ENCODE measurements around the gene CX3CR1.

The CX3CR1 gene

DNA sequence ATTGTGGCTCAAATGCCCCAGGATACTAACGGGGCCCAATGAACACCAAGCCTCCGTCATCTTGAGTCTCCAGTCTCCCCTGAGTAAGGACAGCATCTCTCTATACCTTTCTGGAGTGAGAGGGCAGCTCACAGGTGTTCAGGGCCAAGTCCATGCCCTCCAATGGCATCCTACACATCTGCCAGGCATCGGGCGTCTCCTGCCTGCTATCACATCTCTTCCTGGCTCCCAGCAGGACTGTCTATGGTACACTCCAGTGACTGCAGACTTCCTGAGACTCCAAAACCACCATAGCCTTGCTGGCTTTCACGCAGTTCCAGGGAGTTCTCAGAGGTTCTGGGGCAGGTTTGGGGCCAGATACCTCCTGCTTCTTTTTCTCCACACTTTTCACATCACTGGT is 28.3 kb downstream of the CX3CR1 start:
- TF ChIP-seq, protein P1, sequence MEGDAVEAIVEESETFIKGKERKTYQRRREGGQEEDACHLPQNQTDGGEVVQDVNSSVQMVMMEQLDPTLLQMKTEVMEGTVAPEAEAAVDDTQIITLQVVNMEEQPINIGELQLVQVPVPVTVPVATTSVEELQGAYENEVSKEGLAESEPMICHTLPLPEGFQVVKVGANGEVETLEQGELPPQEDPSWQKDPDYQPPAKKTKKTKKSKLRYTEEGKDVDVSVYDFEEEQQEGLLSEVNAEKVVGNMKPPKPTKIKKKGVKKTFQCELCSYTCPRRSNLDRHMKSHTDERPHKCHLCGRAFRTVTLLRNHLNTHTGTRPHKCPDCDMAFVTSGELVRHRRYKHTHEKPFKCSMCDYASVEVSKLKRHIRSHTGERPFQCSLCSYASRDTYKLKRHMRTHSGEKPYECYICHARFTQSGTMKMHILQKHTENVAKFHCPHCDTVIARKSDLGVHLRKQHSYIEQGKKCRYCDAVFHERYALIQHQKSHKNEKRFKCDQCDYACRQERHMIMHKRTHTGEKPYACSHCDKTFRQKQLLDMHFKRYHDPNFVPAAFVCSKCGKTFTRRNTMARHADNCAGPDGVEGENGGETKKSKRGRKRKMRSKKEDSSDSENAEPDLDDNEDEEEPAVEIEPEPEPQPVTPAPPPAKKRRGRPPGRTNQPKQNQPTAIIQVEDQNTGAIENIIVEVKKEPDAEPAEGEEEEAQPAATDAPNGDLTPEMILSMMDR (IDR thresholded peaks at IDR 0.05; ENCODE audit: control insufficient read depth, insufficient read depth, low read depth, low read length, missing control alignments) = no peak
- no peak for DNase-seq (ENCODE audit: low read depth)
- H3K4me3 ChIP-seq (ENCODE audit: control insufficient read depth, low read depth, low read length) = no peak overlapping the region

DNA sequence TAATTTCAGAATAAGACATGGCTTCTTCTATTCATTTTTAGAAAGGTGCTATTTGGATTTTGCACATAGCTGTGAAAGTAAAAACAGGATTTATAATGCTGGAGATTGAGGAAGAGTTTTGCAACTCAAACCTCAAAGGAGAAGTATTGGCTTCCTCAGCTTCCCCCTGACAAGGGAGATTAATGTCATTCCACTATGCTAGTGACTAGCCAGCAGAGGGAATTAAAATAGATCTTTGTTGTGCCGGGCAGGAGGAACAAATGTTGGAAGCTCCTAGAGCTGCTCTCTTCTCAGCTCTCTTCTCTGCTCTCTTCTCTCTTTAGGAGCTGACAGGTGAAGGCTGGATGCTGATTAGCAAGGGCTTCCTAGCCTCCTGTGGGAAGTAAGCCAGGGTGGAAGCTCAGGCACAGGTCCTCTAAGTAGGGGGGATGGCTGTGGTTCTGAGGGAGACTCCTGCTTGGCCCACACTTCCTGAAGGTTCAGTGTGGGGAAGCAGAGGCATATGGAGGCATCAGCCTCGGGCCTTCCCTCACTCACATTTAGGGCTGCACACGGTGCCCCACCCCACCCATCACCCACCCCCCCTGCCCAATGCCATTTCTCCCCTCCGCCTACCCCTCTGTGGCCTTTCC is 29.6 kb downstream of the CX3CR1 start:
- peak; percentile 7 for DNase-seq (ENCODE audit: low read depth)
- TF ChIP-seq, protein P1 (IDR thresholded peaks at IDR 0.05; ENCODE audit: control insufficient read depth, insufficient read depth, low read depth, low read length, missing control alignments) = no peak
- H3K4me3 ChIP-seq (ENCODE audit: control insufficient read depth, low read depth, low read length) = no peak overlapping the region

DNA sequence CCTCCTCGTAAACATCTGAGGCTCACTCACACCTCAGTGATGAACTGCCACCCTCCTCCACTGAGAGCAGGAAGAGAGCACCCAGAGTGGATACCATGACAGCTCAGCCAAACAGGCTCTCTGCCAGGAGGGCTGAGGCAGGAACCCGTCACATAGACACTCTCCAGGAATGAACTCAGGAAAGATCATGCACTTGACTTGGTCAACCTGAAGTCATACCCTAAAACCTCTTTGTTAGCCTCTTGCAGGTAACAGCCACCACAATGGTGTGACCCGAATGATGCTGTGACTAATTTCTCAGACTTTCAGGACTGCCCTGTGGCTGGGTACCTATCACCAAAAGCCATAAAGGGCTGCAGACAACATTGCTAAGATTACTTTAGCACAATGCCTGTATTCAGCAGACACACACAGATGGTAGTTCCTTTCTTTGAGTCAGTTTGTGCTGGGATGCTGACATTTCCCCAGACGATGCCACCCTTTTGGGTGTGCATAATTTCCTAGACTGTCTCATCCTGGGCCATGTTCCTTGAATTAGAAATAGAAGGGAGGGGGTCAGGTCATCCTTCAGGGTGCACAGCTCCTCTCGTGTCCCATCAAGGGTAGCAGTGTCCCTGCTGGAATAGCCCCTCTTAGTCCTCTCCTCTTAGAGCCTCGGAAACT is 30.3 kb downstream of the CX3CR1 start:
- TF ChIP-seq, protein P1 (IDR thresholded peaks at IDR 0.05; ENCODE audit: control insufficient read depth, insufficient read depth, low read depth, low read length, missing control alignments) = no peak
- no peak for DNase-seq (ENCODE audit: low read depth)

DNA sequence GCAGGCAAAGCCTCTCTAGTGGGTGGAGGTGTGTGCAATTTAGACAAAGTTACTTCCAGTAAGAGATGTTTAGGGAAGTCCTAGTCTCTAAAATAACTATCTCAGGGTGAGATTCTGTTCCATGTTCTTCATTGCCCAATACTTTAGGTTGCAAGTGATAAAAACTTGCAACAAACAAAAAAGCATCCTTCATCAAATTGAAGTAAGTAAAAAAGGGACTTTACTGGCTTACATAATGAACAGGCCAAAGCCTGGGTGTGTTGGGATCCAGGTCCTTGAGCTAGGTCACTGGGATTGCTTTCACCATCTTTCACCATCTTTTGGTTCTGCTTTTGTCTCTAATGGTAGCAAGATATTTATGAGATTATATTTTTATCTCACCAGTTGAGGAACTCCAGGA is 38.3 kb downstream of the CX3CR1 start:
- DNase-seq (ENCODE audit: low read depth) = no peak
- H3K4me3 ChIP-seq (ENCODE audit: control insufficient read depth, low read depth, low read length) = no peak overlapping the region
- TF ChIP-seq, protein P1 (IDR thresholded peaks at IDR 0.05; ENCODE audit: control insufficient read depth, insufficient read depth, low read depth, low read length, missing control alignments) = no peak

More for the DNA sequence above, 30.3 kb downstream of the CX3CR1 start:
- H3K4me3 ChIP-seq (ENCODE audit: control insufficient read depth, low read depth, low read length) = no peak overlapping the region

DNA sequence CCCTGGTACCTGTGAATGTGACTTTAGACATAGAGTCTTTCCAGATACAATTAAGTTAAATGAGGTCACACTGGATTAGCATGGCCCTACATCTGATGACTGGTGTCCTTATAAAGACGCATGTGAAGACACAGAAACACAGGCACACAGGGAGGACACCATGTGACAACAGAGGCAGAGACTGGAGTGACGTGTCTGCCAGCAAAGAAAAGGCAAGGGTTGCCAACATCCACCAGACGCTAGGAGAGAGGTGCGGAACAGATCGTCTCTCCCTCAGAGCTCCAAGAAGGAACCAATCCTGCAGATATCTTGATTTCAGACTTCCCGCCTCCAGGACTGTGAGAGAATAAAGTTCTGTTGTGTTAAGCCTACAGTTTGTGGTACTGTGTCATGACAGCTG is 42.8 kb downstream of the CX3CR1 start:
- no peak for DNase-seq (ENCODE audit: low read depth)
- TF ChIP-seq, protein P1 (IDR thresholded peaks at IDR 0.05; ENCODE audit: control insufficient read depth, insufficient read depth, low read depth, low read length, missing control alignments) = no peak
- H3K4me3 ChIP-seq (ENCODE audit: control insufficient read depth, low read depth, low read length) = no peak overlapping the region

DNA sequence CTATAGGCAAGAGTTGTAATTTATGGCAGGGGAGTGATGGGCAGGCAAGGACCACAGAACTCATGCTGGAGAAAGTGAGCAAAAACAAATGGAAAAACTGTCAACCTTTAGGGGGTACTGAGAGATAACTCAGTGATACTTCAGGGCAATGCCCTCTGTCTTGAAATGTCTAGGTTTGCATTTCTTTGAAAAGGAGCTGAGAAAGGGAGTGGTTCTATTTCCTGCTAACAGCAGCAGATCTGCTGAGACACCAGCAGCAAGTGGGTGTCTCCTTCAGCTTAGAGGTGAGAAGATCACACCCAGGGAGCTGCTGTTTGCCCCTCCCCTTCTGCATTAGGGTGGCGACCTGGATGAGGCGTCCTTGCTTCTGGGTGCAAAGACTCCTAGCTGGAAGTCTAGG is 45.2 kb downstream of the CX3CR1 start:
- H3K4me3 ChIP-seq (ENCODE audit: control insufficient read depth, low read depth, low read length) = no peak overlapping the region
- TF ChIP-seq, protein P1 (IDR thresholded peaks at IDR 0.05; ENCODE audit: control insufficient read depth, insufficient read depth, low read depth, low read length, missing control alignments) = no peak
- DNase-seq (ENCODE audit: low read depth) = no peak
